Right atrium auricular region (tissue), 2 donors: ENCODE data around the gene ARL4A. TPM values are rescaled to one million over a fixed set of nuclear protein-coding genes. Genes with fewer than 3 reads are reported as not detected.
"Not testable (repeated sequence)": the region's sequence is repeated elsewhere in the genome, so short reads cannot be mapped to it uniquely, and the experiment has no call there.

Source experiments
- DNase-seq: peaks from one replicate; pipeline ENCODE4 v3.0.0-alpha.2; 2019; ENCODE audit warnings: low spot score
- H3K27ac ChIP-seq, 2 donors: fragments of 200-600 bp; sonication (generic); 1 replicate in 1 of 2; 2 replicates in 1 of 2; pipeline ENCODE4 v1.5.1; 2016 to 2019
- H3K27me3 ChIP-seq, 2 donors: fragments of 200-600 bp; sonication (generic); one replicate each; pipeline versions ENCODE4 v1.5.1 to v1.6.0; 2017 to 2019
- H3K36me3 ChIP-seq: fragments of 200-600 bp; sonication (generic); one replicate; pipeline ENCODE4 v1.5.1; 2016
- H3K4me1 ChIP-seq, 2 donors: fragments of 200-600 bp; sonication (generic); one replicate each; pipeline versions ENCODE4 v1.5.1 to v1.6.0; 2017 to 2019
- H3K4me3 ChIP-seq, 2 donors: fragments of 200-600 bp; sonication (generic); 1 replicate in 1 of 2; 2 replicates in 1 of 2; pipeline ENCODE4 v1.5.1; 2017 to 2019; ENCODE audit warnings: mild to moderate bottlenecking in 1 of 2, moderate library complexity in 1 of 2
- H3K9me3 ChIP-seq, 2 donors: fragments of 200-600 bp; sonication (generic); one replicate each; pipeline ENCODE4 v1.5.1; 2019
- CTCF ChIP-seq, 2 donors: fragments of 200-600 bp; sonication (generic); IDR thresholded peaks; one replicate each; pipeline ENCODE4 v1.5.1; 2019; ENCODE audit warnings: antibody characterized with exemption in 2 of 2
- total RNA-seq, 2 donors: library from RNA; depleted of rRNA; stranded (reverse); fragments of >200 nt; gene quantifications; one replicate each; pipeline ENCODE4 v1.1.0, GENCODE V29; 2016

The ARL4A gene
- total RNA-seq, 2 donors from 2014 or later, result 13.3 to 25.0 TPM

- Histone ChIP-seq H3K36me3 (no peaks in the 10 kb centered on the region), H3K27ac (no peak overlapping the region), H3K4me3 (no peak overlapping the region), H3K9me3 (no peaks in the 10 kb centered on the region), H3K27me3 (no peaks in the 10 kb centered on the region), H3K4me1 (no peaks in the 10 kb centered on the region)
- no peak for DNase-seq
- no peak for TF ChIP-seq CTCF (IDR thresholded peaks at IDR 0.05)
Measured at GRCh38 chr7:12648704-12649261, 38.6 kb upstream of the ARL4A start.

- TF ChIP-seq CTCF (IDR thresholded peaks at IDR 0.05), result no peak
- Histone ChIP-seq H3K4me1 (no peaks in the 10 kb centered on the region), H3K4me3 (no peak overlapping the region), H3K9me3 (no peaks in the 10 kb centered on the region), H3K36me3 (no peaks in the 10 kb centered on the region), H3K27ac (no peak overlapping the region), H3K27me3 (no peaks in the 10 kb centered on the region)
- DNase-seq, result no peak
Measured at GRCh38 chr7:12649348-12649747, 38.1 kb upstream of the ARL4A start.

GRCh38 chr7:12650080-12650479 is 37.4 kb upstream of the ARL4A start:
- Histone ChIP-seq H3K27ac (no peak overlapping the region), H3K27me3 (no peaks in the 10 kb centered on the region), H3K4me3 (no peak overlapping the region), H3K4me1 (no peaks in the 10 kb centered on the region), H3K9me3 (no peaks in the 10 kb centered on the region), H3K36me3 (no peaks in the 10 kb centered on the region)
- DNase-seq, result no peak
- no peak for TF ChIP-seq CTCF (IDR thresholded peaks at IDR 0.05)

- Histone ChIP-seq H3K4me3 (no peak overlapping the region), H3K36me3 (no peaks in the 10 kb centered on the region)
- no peak for TF ChIP-seq CTCF (IDR thresholded peaks at IDR 0.05)
Measured at GRCh38 chr7:12653110-12653509, 34.3 kb upstream of the ARL4A start.

GRCh38 chr7:12653518-12653917 is 33.9 kb upstream of the ARL4A start:
- TF ChIP-seq CTCF (IDR thresholded peaks at IDR 0.05), result no peak
- H3K27me3 ChIP-seq, result no peaks in the 10 kb centered on the region
- no peak overlapping the region for H3K27ac ChIP-seq

More at GRCh38 chr7:12653110-12653509, 34.3 kb upstream of the ARL4A start:
- Histone ChIP-seq H3K27me3 (no peaks in the 10 kb centered on the region), H3K27ac (no peak overlapping the region), H3K4me1 (no peaks in the 10 kb centered on the region), H3K9me3 (no peaks in the 10 kb centered on the region)
- no peak for DNase-seq

GRCh38 chr7:12655161-12655560 is 32.3 kb upstream of the ARL4A start:
- no peak overlapping the region for H3K27ac ChIP-seq
- no peaks in the 10 kb centered on the region for H3K27me3 ChIP-seq
- no peaks in the 10 kb centered on the region for H3K9me3 ChIP-seq
- no peaks in the 10 kb centered on the region for H3K4me1 ChIP-seq
- no peak overlapping the region for H3K4me3 ChIP-seq
- DNase-seq, result no peak
- no peak for TF ChIP-seq CTCF (IDR thresholded peaks at IDR 0.05)
- no peaks in the 10 kb centered on the region for H3K36me3 ChIP-seq

More at GRCh38 chr7:12653518-12653917, 33.9 kb upstream of the ARL4A start:
- Histone ChIP-seq H3K4me3 (no peak overlapping the region), H3K9me3 (no peaks in the 10 kb centered on the region), H3K36me3 (no peaks in the 10 kb centered on the region), H3K4me1 (no peaks in the 10 kb centered on the region)
- no peak for DNase-seq

GRCh38 chr7:12660423-12660822 is 27.0 kb upstream of the ARL4A start:
- DNase-seq, H3K4me1 ChIP-seq, H3K27me3 ChIP-seq: not testable (repeated sequence)

GRCh38 chr7:12660986-12661385 is 26.4 kb upstream of the ARL4A start:
- not testable (repeated sequence) for DNase-seq, H3K27me3 ChIP-seq, H3K36me3 ChIP-seq, H3K4me1 ChIP-seq, H3K4me3 ChIP-seq, H3K9me3 ChIP-seq, H3K27ac ChIP-seq

More at GRCh38 chr7:12660423-12660822, 27.0 kb upstream of the ARL4A start:
- not testable (repeated sequence) for H3K27ac ChIP-seq, H3K36me3 ChIP-seq, H3K4me3 ChIP-seq, H3K9me3 ChIP-seq
